Measurements from ENCODE around the gene CDC45. TPM values are rescaled to one million over a fixed set of nuclear protein-coding genes. Genes with fewer than 3 reads are reported as not detected.

Gene CDC45
- polyA plus RNA-seq, 3 donors: 0.12 to 1.9 (median 0.23) TPM

DNA sequence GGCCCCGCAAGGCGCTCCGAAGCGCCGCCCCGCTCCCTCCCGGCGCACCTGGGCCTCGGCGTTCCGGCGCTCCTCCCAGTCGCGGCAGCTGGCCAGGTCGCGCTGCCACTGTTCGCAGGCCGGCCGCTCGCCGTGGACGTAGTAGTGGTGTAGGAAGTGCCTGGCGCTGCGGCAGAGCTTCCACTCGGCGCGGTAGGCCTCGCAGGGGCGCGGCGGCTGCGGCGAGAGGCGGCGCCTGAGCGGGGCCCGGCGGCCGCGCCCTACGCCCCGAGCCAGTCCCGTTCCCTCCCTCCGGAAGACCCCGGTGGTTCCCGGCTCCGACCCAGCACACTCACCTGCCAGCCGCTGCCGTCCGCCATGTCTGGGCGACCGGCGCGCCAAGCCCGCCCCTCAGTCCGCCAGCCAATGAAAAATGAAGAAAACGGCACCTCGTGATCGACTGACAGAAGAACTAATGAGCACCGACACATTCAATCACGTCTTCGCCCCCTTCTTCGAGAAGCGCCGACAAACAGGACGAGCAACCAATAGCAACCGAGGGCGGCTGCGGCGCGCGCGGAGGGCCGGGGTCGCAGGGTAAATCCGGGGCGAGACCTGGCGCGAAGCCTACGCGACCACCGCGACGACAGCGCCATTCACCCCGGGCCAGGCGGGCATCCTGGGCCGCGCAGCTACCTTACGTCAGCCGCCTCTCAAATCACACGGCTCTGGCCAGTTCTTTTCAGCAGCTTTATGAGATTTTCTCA lies 32.2 kb upstream of the CDC45 start, which contains the start of gene C22orf39:
Gene C22orf39 (minus strand): TSS at position 382 of the 746 bp plus-strand sequence. CDS start 23 bp downstream, at position 359.
- WGBS, 3 donors: 0% methylated on average over 82 to 92 of the region's 92 CpGs
- peak within 1 kb of the TSS; percentile 83 for H3K27ac ChIP-seq (ENCODE audit: low read depth, low read length)

DNA sequence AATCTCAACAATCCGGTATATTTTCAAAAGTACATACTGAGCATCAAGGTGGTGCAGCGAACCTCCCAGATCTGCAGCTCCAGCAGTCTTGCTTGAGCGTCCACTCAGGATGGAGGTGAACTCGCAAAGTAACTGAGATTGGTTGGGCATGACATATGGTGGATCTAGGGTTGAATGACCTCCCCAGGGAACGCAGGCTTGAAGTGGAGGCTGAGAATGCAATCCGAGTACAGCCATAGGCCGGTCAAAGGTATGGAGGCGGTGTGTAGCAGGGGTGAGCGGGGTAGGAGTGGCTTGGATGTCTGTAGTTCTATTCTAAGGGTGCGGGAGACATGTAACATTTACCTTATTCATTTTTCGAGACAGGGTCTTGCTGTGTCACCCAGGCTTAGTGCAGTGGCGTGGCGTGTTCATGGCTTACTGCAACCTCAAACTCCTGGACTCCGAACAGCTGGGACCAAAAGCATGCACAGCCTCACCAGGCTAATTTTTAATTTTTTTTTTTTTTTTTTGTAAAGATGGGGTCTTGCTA lies 31.6 kb upstream of the CDC45 start:
- no peak overlapping the region for H3K27ac ChIP-seq (ENCODE audit: low read depth, low read length)
- 8 to 18% (median 14%) methylated on average over 14 of the region's 14 CpGs for WGBS, 3 donors

DNA sequence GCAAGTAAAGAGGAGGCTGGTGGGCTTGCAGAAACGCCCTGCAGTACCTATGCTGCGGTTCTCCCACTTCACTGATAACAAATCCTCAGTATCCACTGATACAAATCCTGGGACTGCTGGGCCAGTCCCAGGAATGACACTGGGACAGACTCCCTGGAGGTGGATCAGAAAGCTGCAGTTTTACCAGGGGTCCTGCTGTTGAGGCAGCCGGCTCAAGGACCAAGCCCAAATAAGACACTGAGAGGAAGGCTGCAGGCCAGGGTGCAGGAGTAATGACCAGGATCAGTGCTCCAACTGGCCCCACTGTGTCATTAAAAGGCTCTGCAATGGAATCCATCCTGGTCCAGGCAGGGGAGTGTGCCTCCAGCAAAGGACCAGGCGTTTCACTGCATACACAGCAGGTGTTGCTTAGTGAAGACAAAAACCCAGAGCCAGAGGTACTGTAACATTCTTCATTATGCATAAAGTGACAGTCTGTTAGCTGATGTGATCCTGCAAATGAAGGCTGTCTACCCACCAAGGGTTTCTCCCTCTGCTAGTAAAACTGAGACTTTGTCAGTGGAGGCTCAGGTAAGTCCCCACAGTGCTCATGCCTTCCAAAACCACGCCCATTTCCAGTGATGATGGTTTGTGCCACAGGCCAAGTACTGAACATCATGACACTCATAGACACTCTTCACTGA lies 30.8 kb upstream of the CDC45 start:
- WGBS, 3 donors: 58 to 90% (median 88%) methylated on average over 5 of the region's 5 CpGs
- H3K27ac ChIP-seq (ENCODE audit: low read depth, low read length): no peak overlapping the region

DNA sequence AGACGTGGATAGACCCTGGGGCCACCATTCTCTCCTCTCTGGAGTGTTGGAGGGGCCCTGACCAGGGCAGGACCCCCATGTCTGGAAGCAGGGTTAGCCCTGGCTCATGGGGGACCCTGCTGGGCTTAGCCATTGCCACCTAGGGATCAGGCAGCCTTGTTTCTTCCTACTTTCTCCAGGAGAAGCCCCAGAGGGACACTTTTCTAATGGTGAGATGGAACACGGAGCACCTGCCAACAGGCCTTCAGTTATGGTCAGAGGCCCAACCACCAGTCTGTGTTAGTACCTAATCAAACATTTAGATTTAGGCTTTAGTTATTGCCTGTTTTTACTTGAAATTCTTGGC lies 30.3 kb upstream of the CDC45 start:
- 80 to 91% (median 82%) methylated on average over 2 of the region's 2 CpGs for WGBS, 3 donors
- H3K27ac ChIP-seq (ENCODE audit: low read depth, low read length): no peak overlapping the region

DNA sequence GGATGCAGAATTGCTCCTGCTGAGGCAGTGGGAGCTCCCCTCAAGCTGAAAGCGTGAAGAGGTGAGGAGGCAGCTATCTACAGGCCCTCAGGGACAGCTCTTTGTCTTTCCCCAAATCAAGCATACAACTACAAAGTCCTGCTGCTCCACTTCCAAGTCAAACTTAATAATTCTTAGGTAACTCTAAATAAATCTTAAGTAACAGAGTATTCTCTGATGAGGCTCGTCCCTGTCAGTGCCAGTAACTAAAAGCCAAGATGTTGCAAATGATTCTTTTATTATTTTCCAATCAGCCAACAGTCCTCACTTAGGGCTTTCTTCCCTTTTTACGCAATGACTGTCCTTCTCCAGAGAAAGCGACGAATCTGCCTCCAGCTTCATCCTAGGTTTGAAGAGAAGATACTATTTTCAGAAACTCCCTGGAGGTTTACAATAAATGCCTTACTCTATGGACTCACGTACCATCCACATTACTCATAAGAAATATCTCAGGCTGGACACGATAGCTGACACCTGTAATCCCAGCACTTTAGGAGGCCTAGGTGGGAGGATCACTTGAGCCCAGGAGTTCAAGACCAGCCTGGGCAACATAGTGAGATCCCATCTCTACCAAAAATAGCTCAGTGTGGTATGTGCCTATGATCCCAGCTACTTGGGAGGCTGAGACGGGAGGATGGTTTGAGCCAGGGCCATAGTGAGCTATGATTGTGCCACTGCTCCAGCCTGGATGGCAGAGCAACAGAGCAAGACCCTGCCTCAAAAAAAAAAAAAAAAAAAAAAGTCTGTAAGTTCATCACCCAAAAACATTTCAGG lies 29.2 kb upstream of the CDC45 start:
- WGBS, 3 donors: 78 to 85% (median 85%) methylated on average over 8 of the region's 8 CpGs
- no peak overlapping the region for H3K27ac ChIP-seq (ENCODE audit: low read depth, low read length)

DNA sequence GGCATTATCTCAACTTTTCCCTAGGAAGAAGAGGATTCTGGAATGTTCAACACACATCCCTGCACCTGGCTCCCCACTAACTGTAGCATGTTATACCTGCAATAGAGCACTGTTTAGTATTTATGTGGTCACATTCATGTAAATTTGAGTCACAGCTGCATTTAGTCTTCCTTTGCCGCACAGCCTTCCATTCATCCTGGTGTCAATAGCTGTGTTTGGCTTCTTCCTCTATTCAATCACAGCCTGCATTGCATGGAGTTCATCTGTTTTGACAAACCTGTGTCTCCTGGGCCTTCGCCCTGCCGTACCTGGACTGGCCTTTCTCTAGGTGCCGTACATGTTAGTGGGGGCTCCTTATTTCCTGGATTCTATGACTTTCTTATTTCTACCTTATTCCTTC lies 28.1 kb upstream of the CDC45 start:
- no peak overlapping the region for H3K27ac ChIP-seq (ENCODE audit: low read depth, low read length)
- 95 to 96% (median 96%) methylated on average over 4 of the region's 4 CpGs for WGBS, 3 donors

DNA sequence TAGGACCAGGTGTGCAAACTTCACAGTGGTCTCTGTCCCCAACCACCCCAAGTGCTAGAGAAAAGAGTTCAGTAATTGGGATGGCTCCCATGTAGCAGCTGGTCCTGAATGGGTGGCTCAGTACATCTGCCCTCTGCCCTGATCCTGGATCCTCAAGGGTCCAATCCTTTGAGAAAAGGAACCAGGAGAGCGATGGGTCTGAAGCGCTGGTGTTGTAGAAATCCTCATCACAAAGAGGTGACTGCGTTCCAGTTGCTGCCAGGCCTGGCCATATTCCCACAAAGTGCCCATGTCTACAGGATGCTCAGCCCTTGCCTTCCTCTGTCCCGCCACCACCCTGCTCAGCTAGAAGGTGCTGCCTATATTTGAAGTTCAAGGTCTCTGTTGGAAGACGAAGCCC lies 26.0 kb upstream of the CDC45 start:
- WGBS, 3 donors: 91 to 99% (median 94%) methylated on average over 5 of the region's 5 CpGs
- H3K27ac ChIP-seq (ENCODE audit: low read depth, low read length): no peak overlapping the region

DNA sequence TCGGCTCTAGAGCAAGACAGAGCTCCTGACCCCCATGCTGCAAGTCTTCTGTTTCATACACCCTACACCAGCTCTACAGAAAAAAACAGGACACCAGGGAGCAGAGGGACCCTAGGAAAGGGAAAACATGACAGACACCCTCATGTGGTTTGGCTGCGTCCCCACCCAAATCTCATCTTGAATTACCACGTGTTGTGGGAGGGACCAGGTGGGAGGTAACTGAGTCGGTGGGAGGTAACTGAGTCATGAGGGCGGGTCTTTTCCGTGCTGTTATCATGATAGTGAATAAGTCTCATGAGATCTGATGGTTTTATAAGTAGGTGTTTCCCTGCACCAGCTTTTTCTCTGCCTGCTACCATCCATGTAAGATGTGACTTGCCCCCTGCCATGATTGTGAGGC lies 25.6 kb upstream of the CDC45 start:
- 77 to 87% (median 82%) methylated on average over 6 of the region's 6 CpGs for WGBS, 3 donors
- H3K27ac ChIP-seq (ENCODE audit: low read depth, low read length): no peak overlapping the region

DNA sequence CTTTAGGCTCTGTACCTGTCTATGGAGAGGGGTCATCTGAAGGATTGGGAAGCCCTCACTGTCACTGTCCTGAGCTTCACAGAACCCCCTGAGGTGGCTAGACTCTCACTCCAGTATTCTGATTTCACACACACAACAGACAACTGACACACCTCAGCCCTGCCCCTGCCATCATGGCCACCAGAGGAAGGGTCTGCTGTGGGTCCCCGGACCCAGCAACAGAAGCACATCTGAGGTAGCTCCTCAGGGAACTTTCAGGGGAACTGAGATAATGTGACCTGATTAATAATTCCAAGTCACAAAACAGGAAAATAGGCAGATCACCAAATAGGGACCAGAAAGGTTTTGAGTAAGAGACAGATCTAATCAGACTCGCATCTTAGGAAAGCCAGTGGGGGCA lies 24.7 kb upstream of the CDC45 start:
- no peak overlapping the region for H3K27ac ChIP-seq (ENCODE audit: low read depth, low read length)
- WGBS, 3 donors: 98 to 100% (median 98%) methylated on average over 2 of the region's 2 CpGs

DNA sequence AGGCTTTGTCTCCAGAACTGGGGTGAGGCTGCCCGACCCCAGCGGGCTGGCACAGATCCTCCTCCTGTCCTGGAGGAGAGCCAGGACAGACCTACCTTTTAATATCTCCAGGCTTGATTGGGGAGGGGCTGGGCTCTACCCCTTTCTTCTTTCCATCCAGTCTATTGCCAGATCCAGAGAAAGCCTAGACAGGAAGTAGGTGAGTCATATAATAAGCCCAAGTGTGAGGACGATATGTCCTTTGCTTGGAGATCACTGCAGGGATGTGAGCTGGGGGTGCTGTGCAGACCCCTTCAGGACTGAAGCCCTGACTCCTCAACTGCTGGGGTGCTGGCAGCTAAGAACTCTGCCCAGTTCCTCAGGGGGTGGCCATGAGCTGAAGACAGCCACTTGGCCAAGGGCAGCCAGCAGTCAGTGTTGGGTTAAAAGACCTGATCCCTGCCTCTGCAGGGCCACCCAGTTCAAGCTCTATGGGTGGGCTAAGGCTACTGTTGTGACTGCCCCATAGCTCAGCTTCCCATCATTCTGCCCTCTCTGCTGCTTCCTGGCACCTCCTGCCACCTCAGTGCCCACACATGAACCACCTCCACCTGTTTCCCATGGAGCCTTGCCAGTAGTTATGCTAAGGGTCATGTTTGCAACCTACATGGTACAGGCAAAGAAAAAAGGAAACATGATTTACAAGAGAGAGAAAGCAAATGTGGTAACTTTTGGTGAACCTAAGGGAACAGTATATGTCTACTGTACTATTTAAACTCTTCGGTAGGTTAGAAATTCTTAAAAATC lies 23.9 kb upstream of the CDC45 start:
- 78 to 87% (median 82%) methylated on average over 4 of the region's 4 CpGs for WGBS, 3 donors
- no peak overlapping the region for H3K27ac ChIP-seq (ENCODE audit: low read depth, low read length)

DNA sequence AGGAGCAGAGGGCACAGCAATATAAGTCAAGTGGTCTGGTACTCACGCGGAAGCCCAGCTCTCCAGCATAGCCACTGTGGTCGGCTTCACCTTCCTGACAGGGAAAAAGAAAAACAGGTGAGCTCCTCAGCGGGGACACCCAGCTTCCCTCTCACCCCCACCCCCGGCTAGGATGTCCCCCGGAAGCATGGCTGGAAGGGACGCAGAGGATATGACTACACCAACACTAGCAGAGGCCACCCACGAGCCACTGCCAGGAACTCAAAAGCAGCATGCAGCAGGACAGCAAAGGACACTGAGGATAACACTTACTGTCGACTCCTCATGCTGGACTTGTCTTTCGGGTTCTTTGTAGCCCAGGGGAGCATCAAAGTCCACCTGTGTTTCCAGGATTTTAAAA lies 23.2 kb upstream of the CDC45 start:
- no peak overlapping the region for H3K27ac ChIP-seq (ENCODE audit: low read depth, low read length)
- WGBS, 3 donors: 93 to 94% (median 94%) methylated on average over 10 of the region's 10 CpGs

DNA sequence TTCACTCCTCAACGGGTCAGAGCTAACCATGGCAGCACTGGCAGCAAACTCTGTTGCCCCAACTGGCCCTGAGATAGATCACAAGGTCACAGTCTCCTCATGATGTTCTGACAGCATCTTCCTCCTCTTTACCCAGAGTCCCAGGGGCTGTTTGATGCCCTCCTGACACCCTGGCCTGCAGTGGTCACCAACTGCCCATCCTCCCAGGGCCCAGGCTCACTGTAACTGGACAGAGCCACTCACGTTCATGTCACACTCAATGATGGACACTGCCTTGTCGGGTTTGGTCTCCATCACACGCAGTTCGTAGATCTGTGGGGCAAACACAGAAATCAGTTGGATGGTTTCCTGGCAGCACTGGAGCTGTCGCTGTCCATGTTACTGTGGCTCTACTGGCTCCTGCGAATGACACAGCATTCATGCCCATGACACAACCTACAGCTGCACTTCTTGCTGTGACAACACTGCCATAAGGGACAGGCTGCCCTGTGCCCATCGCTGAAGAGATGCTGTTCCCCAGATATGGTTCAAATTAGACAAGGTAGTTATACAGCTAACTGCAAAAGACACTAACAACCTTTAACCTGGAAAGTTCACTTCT lies 21.8 kb upstream of the CDC45 start:
- 93 to 95% (median 94%) methylated on average over 8 of the region's 8 CpGs for WGBS, 3 donors

DNA sequence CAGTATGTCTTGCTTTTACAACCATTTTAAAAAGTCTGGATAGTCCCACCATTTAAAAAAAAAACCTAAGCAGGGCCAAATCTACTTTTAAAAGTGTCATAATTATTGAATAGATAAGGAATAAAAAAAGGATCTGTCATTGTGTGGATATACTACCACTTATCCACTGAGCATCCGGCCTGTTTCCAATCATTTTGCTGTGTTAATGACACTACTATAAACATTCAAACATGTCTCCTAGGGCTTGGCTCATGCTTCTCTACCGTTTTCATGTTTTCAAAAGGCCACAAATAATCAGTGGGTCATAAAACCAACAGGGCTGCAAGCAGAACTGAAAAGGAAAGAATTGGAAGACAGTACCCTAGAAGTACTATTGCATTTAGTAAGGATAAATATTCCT lies 19.7 kb upstream of the CDC45 start:
- no peak overlapping the region for H3K27ac ChIP-seq (ENCODE audit: low read depth, low read length)
- 73 to 80% (median 74%) methylated on average over 2 of the region's 2 CpGs for WGBS, 3 donors

More for the DNA sequence above, 21.8 kb upstream of the CDC45 start:
- no peak overlapping the region for H3K27ac ChIP-seq (ENCODE audit: low read depth, low read length)

DNA sequence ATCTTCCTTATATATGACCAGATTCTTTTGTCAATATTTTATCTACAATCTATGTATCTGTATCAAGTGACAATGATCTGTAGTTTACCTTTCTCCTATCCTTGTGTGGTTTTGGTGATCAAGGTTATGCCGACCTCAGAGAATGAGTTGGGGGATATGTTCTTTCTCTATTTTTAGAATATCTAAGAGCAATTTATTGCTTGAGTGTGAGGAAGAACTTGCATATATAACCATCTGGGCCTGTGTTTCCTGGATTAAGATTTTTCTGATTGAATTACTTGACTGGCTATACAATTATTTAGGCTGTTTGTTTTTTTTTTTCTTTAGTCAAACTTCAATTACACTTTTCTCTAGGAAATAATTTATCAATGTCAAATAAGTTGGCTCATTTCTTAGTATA lies 18.2 kb upstream of the CDC45 start:
- 91 to 95% (median 95%) methylated on average over 1 of the region's 1 CpG for WGBS, 3 donors
- H3K27ac ChIP-seq (ENCODE audit: low read depth, low read length): no peak overlapping the region

DNA sequence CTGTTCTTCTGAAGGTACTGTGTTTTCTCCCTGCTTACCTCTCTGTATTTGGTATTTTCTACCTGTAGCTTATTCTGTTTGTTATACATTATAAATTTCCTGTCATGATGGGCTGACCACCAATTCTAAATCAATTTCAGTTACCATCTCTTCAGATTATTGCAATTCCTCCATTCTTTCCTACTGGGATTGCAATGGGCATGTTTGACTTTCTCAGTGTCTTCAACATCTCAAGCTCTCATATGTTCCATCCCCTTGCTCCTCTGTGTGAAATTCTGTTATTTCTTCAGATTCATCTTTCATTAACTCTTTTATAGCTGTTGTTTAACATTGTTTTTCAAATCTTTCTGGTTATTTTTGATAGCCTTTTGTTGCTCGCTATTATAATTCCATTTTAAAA lies 16.7 kb upstream of the CDC45 start:
- no peak overlapping the region for H3K27ac ChIP-seq (ENCODE audit: low read depth, low read length)
- 93 to 96% (median 95%) methylated on average over 1 of the region's 1 CpG for WGBS, 3 donors

DNA sequence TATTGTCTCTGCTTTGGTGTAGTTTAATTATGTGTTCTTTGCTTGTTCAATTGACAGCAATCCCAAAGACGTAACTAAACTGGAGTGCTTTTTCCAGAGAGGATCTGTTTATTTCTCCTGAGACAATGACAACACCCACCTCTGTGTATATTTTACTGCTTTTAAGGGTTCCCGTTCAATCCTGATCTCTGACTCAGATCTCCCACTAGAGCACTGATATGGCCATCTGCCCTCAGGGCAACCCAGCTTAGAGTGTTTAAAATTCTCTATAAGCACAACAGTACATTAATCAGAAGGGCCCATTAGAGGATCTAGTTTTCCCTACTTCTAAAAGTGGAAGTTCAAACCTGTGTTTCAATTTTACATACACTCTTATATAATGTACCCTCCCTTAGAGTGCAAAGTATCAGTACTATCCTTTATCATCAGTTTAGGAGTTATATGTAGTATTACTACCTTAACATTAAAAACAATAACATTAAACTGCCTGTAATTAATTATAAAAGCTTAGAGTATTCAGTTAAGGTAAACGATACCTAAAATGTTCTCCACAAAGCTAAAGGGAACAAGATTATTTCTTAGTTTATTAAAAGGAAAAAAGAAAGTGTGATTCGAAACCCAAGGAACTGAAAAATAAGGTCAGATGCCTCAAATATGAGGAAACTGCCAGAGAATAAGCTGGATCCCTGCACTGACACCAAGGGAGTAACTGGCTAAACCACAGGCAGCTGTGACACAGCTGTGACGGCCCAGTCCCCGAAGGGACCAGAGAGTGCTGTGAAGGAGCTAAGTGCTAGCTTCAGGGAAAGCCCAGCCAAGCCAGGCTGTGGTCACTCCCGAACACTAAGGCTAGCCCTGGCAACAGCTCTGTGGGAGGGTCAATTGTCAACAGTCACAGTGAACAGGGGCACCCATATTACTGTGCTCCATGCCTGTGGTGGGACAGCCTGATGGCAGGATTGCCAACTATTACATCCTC lies 15.9 kb upstream of the CDC45 start:
- 63 to 88% (median 70%) methylated on average over 7 of the region's 7 CpGs for WGBS, 3 donors
- no peak overlapping the region for H3K27ac ChIP-seq (ENCODE audit: low read depth, low read length)

DNA sequence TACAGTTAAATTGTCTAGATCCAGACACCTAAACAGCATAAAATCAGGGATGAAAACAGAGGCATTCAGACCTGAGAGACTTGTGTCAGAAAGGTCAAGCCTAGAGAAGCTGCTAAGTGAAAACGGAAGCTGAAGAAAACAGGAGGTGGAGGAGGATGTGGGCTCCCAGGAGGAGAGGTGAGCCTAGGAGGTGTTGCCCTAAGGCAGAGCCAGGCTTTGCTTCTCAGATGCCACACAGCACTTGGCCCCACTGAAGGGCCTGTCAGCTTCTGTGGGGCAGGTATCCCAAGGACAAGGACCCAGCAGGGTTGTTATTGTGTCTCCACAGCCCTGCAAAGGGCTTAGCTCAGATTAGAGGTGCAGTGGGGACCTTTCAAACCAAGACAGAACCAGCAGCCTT lies 15.2 kb upstream of the CDC45 start:
- 63 to 74% (median 73%) methylated on average over 1 of the region's 1 CpG for WGBS, 3 donors
- H3K27ac ChIP-seq (ENCODE audit: low read depth, low read length): no peak overlapping the region

All from adipose tissue (tissue), 3 donors.